Thyroid gland (tissue), 4 donors: ENCODE measurements around the gene ACAD8.

Experiments
- CTCF ChIP-seq, 6 experiments: fragments of 200-600 bp in 3 of 6; fragments of 450-650 bp in 3 of 6; sonication (generic) in 3 of 6; IDR thresholded peaks; one replicate each; pipeline ENCODE4 v1.5.1; 2016 to 2019; ENCODE audit warnings: antibody characterized with exemption in 6 of 6, mild to moderate bottlenecking in 2 of 6, inconsistent platforms in 1 of 6, moderate library complexity in 1 of 6
- POLR2A ChIP-seq, 2 donors: fragments of 450-650 bp; IDR thresholded peaks; one replicate each; pipeline ENCODE4 v1.6.1; 2017; ENCODE audit warnings: antibody characterized with exemption in 2 of 2, mild to moderate bottlenecking in 2 of 2, moderate library complexity in 1 of 2

- TF ChIP-seq CTCF (IDR thresholded peaks at IDR 0.05) (no peak), POLR2A (IDR thresholded peaks at IDR 0.05) (no peak)
Measured at GRCh38 chr11:134231958-134232659, 21.3 kb upstream of the ACAD8 start.
